ENCODE measurements around the gene SFXN1. TPM values are rescaled to one million over a fixed set of nuclear protein-coding genes. Genes with fewer than 3 reads are reported as not detected.
A peak's percentile ranks its signal among the peaks of the same experiment; 100 is the strongest.

The SFXN1 gene
- total and polyA plus RNA-seq, 2 experiments from 2014 or later = 50.3 to 96.4 TPM

DNA sequence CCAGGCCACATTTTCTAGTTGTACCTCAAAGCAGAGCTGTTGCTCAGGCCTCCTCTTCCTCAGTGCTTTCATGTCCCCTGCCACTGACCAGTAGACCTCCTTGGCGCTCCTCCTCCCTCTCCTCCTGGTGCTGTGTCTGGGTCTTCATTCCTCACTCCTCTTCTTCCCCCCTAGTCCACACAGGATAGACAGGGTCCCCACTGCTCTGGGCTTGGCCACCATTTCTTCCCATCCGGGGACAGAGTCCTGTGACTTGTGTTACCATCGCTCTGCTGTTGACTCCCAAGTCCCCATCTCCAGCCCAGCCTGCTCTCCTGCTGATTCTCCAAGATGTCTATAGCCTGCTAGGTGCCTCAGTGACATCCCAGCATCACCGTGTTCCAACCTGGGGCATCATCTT, 91.3 kb downstream of the SFXN1 start:
- in situ Hi-C loops (cut with MboI) = no loop called here
- 20 to 24% methylated on average over 4 of the region's 4 CpGs for WGBS, 2 experiments (ENCODE audit: low coverage in 1 of 2, low lambda C conversion rate in 2 of 2, missing lambda C conversion rate in 2 of 2)
- no peak for DNase-seq
- H3K27me3 ChIP-seq (replicated peaks; ENCODE audit: insufficient read depth) = no peaks in the 10 kb centered on the region
- no peak overlapping the region for H3K4me2 ChIP-seq (ENCODE audit: unreplicated experiment)
- H3K27ac ChIP-seq = no peak overlapping the region
- H3K36me3 ChIP-seq (ENCODE audit: low read depth) = no peaks in the 10 kb centered on the region
- H3K9me3 ChIP-seq (ENCODE audit: low read depth) = no peaks in the 10 kb centered on the region
- H4K20me1 ChIP-seq (ENCODE audit: insufficient read depth) = no peaks in the 10 kb centered on the region
- no peak overlapping the region for H3K9ac ChIP-seq
- H2AFZ ChIP-seq = no peak overlapping the region
- no peaks in the 10 kb centered on the region for H3F3A ChIP-seq (ENCODE audit: insufficient read depth)
- no peaks in the 10 kb centered on the region for H3K4me1 ChIP-seq (ENCODE audit: insufficient read depth)
- no peak overlapping the region for H3K4me3 ChIP-seq
- H3K79me2 ChIP-seq (ENCODE audit: insufficient read depth) = no peaks in the 10 kb centered on the region
- no peaks in the 10 kb centered on the region for H3K9me2 ChIP-seq (ENCODE audit: insufficient read depth)
- TF ChIP-seq EZH2 (IDR thresholded peaks at IDR 0.05; ENCODE audit: insufficient read depth, poor library complexity, severe bottlenecking) = no peak
- no peak for TF ChIP-seq EZH2phosphoT487 (IDR thresholded peaks at IDR 0.05; ENCODE audit: insufficient read depth, low read depth)

DNA sequence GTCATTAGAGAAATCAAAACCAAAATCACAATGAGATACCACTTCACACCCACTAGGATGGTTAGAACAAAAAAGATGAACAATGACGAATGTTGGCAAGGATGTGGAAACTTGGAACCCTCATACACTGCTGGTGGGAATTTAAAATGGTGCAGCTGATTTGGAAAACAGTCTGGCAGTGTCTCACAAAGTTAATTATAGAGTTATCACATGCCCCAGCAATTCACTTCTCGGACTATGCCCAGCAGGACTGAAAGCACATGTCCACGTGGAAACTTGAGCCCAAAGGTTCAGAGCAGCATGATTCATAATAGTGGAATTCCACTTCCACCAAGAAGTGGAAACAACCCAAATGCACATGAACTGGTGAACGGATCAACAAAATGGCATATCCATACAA, 94.5 kb downstream of the SFXN1 start:
- H3K9me3 ChIP-seq (ENCODE audit: low read depth) = no peaks in the 10 kb centered on the region
- H3F3A ChIP-seq (ENCODE audit: insufficient read depth) = no peaks in the 10 kb centered on the region
- no peak overlapping the region for H3K4me3 ChIP-seq
- no peak overlapping the region for H3K9ac ChIP-seq
- no peaks in the 10 kb centered on the region for H3K79me2 ChIP-seq (ENCODE audit: insufficient read depth)
- in situ Hi-C loops (cut with MboI) = no loop called here
- no peak for TF ChIP-seq EZH2 (IDR thresholded peaks at IDR 0.05; ENCODE audit: insufficient read depth, poor library complexity, severe bottlenecking)
- no peak for TF ChIP-seq EZH2phosphoT487 (IDR thresholded peaks at IDR 0.05; ENCODE audit: insufficient read depth, low read depth)
- 14 to 15% methylated on average over 4 of the region's 4 CpGs for WGBS, 2 experiments (ENCODE audit: low coverage in 1 of 2, low lambda C conversion rate in 2 of 2, missing lambda C conversion rate in 2 of 2)
- H3K4me1 ChIP-seq (ENCODE audit: insufficient read depth) = no peaks in the 10 kb centered on the region
- no peaks in the 10 kb centered on the region for H3K9me2 ChIP-seq (ENCODE audit: insufficient read depth)
- H4K20me1 ChIP-seq (ENCODE audit: insufficient read depth) = no peaks in the 10 kb centered on the region
- no peaks in the 10 kb centered on the region for H3K36me3 ChIP-seq (ENCODE audit: low read depth)
- no peaks in the 10 kb centered on the region for H3K27me3 ChIP-seq (replicated peaks; ENCODE audit: insufficient read depth)
- peak; percentile 12 for DNase-seq
- no peak overlapping the region for H3K4me2 ChIP-seq (ENCODE audit: unreplicated experiment)
- no peak overlapping the region for H3K27ac ChIP-seq
- no peak overlapping the region for H2AFZ ChIP-seq

- in situ Hi-C loops (cut with MboI) = no loop called here
- 4 to 7% methylated on average over 14 to 15 of the region's 15 CpGs for WGBS, 2 experiments (ENCODE audit: low coverage in 1 of 2, low lambda C conversion rate in 2 of 2, missing lambda C conversion rate in 2 of 2)
- H3K9me3 ChIP-seq (ENCODE audit: low read depth) = no peaks in the 10 kb centered on the region
- no peaks in the 10 kb centered on the region for H3K4me1 ChIP-seq (ENCODE audit: insufficient read depth)
- H3K36me3 ChIP-seq (ENCODE audit: low read depth) = no peaks in the 10 kb centered on the region
- TF ChIP-seq EZH2phosphoT487 (IDR thresholded peaks at IDR 0.05; ENCODE audit: insufficient read depth, low read depth) = no peak
- no peak for TF ChIP-seq EZH2 (IDR thresholded peaks at IDR 0.05; ENCODE audit: insufficient read depth, poor library complexity, severe bottlenecking)
- no peak overlapping the region for H3K9ac ChIP-seq
- H3K9me2 ChIP-seq (ENCODE audit: insufficient read depth) = no peaks in the 10 kb centered on the region
- H3K79me2 ChIP-seq (ENCODE audit: insufficient read depth) = no peaks in the 10 kb centered on the region
- H4K20me1 ChIP-seq (ENCODE audit: insufficient read depth) = no peaks in the 10 kb centered on the region
- H3K4me3 ChIP-seq = no peak overlapping the region
- no peaks in the 10 kb centered on the region for H3K27me3 ChIP-seq (replicated peaks; ENCODE audit: insufficient read depth)
- H3F3A ChIP-seq (ENCODE audit: insufficient read depth) = no peaks in the 10 kb centered on the region
- H3K27ac ChIP-seq = no peak overlapping the region
- no peak overlapping the region for H2AFZ ChIP-seq
- H3K4me2 ChIP-seq (ENCODE audit: unreplicated experiment) = no peak overlapping the region
- no peak for DNase-seq
Measured at GRCh38 chr5:175573493-175574269, 95.3 kb downstream of the SFXN1 start.

GRCh38 chr5:175575301-175575700, 96.9 kb downstream of the SFXN1 start:
- in situ Hi-C loops (cut with MboI) = no loop called here
- no peak overlapping the region for H2AFZ ChIP-seq
- H3K4me3 ChIP-seq = no peak overlapping the region
- no peak for TF ChIP-seq EZH2 (IDR thresholded peaks at IDR 0.05; ENCODE audit: insufficient read depth, poor library complexity, severe bottlenecking)
- TF ChIP-seq EZH2phosphoT487 (IDR thresholded peaks at IDR 0.05; ENCODE audit: insufficient read depth, low read depth) = no peak
- H3K27me3 ChIP-seq (replicated peaks; ENCODE audit: insufficient read depth) = no peaks in the 10 kb centered on the region
- no peak overlapping the region for H3K9ac ChIP-seq
- no peaks in the 10 kb centered on the region for H3K9me3 ChIP-seq (ENCODE audit: low read depth)
- no peak overlapping the region for H3K4me2 ChIP-seq (ENCODE audit: unreplicated experiment)
- 44 to 47% methylated on average over 2 of the region's 2 CpGs for WGBS, 2 experiments (ENCODE audit: low coverage in 1 of 2, low lambda C conversion rate in 2 of 2, missing lambda C conversion rate in 2 of 2)
- H3K4me1 ChIP-seq (ENCODE audit: insufficient read depth) = no peaks in the 10 kb centered on the region
- H3F3A ChIP-seq (ENCODE audit: insufficient read depth) = no peaks in the 10 kb centered on the region
- H3K9me2 ChIP-seq (ENCODE audit: insufficient read depth) = no peaks in the 10 kb centered on the region
- H3K79me2 ChIP-seq (ENCODE audit: insufficient read depth) = no peaks in the 10 kb centered on the region
- no peak overlapping the region for H3K27ac ChIP-seq
- no peak for DNase-seq
- no peaks in the 10 kb centered on the region for H4K20me1 ChIP-seq (ENCODE audit: insufficient read depth)
- H3K36me3 ChIP-seq (ENCODE audit: low read depth) = no peaks in the 10 kb centered on the region
